ENCODE results near the gene KDM8.
"Not testable (repeated sequence)": the region's sequence is repeated elsewhere in the genome, so short reads cannot be mapped to it uniquely, and the experiment has no call there.

Gene KDM8

DNA sequence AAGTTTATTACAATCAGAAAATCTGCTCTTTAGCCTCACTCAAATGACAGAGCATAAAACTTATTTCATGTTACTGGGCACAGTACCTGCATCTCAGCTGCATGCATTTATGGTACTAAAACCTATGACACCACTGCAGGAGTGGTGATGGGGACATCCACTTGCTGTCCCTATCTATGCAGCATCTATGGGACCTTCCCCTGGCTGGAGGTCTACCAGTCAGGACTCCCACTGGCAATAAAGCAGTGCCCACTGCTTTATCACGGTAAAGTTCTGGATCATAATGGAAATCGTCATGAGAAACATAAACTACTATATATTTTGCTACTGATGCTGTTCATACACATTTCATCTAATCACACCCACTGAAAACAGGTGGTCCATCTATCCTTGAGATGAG is 39.1 kb downstream of the KDM8 start:
- TF ChIP-seq, protein P1, sequence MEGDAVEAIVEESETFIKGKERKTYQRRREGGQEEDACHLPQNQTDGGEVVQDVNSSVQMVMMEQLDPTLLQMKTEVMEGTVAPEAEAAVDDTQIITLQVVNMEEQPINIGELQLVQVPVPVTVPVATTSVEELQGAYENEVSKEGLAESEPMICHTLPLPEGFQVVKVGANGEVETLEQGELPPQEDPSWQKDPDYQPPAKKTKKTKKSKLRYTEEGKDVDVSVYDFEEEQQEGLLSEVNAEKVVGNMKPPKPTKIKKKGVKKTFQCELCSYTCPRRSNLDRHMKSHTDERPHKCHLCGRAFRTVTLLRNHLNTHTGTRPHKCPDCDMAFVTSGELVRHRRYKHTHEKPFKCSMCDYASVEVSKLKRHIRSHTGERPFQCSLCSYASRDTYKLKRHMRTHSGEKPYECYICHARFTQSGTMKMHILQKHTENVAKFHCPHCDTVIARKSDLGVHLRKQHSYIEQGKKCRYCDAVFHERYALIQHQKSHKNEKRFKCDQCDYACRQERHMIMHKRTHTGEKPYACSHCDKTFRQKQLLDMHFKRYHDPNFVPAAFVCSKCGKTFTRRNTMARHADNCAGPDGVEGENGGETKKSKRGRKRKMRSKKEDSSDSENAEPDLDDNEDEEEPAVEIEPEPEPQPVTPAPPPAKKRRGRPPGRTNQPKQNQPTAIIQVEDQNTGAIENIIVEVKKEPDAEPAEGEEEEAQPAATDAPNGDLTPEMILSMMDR (IDR thresholded peaks at IDR 0.05; ENCODE audit: low read length, missing control alignments), result no peak
- no peak for DNase-seq (ENCODE audit: low read depth)
- H3K4me3 ChIP-seq (replicated peaks; ENCODE audit: low read depth, low read length), result peak overlapping the region; percentile 39

DNA sequence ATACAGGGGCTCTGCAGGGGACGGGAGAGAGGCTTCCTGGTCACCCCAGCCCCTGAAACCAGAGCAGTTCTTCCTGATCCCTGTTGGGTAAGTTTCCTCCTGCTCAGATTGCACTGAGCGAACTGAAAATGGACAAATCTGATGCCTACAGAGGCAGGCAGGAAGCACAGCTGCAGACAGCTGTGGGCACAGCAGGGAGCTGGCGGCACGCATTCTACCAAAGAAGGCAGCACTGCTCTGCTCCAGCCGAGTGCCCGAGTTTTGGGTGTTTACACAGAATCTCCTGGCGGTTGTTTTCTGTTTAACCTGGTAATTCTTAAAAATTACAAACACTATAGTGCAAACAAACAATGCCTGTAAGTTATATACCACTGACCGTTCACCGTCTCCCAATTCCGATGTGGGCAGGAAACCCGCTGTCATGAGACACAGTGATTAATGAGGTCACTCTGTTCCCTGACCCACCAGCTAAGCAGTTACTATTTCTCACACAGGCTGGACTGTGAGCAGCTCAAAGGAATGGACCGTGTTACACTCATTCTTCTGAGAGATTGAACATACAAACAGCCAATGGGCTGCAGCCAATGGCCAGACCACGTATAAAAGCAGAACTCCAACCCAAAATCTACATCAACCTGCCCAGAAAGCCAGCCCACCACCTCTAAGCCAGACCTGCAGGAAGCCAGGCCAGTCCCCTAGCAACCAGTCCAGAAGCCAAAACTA is 39.7 kb downstream of the KDM8 start:
- TF ChIP-seq, protein P1 (IDR thresholded peaks at IDR 0.05; ENCODE audit: low read length, missing control alignments), result no peak
- peak overlapping the region; percentile 39 for H3K4me3 ChIP-seq (replicated peaks; ENCODE audit: low read depth, low read length)
- peak; percentile 95 for DNase-seq (ENCODE audit: low read depth)

DNA sequence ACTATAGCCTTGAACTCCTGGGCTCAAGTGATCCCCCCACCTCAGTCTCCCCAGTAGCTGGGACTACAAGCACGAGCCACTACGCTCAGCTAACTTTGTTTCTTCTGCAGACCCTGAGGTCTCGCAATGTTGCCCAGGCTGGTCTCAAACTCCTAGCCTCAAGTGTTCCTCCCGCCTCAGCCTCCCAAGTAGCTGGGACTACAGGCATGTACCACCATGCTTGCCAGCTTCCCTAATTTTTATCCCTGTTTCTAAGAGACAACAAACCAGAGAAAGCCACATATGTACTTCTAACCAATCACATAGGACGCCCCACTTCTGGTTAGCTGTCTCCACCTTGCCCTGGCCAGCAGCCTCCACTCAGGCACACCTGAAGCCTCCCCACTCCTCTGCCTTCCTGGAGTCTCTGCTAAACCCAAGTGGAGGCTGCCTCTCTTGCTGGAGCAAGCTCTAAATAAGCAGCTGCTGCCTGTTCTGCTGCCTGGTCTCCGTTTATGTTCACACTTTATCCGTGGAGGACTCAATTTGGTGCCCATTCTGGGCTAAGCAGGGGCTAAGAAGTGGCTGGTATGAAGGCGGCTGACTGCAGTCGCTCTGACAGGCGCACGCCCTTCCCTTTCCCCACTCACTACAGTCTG is 40.5 kb downstream of the KDM8 start:
- TF ChIP-seq, protein P1 (IDR thresholded peaks at IDR 0.05; ENCODE audit: low read length, missing control alignments), result no peak
- no peak overlapping the region for H3K4me3 ChIP-seq (replicated peaks; ENCODE audit: low read depth, low read length)
- no peak for DNase-seq (ENCODE audit: low read depth)

DNA sequence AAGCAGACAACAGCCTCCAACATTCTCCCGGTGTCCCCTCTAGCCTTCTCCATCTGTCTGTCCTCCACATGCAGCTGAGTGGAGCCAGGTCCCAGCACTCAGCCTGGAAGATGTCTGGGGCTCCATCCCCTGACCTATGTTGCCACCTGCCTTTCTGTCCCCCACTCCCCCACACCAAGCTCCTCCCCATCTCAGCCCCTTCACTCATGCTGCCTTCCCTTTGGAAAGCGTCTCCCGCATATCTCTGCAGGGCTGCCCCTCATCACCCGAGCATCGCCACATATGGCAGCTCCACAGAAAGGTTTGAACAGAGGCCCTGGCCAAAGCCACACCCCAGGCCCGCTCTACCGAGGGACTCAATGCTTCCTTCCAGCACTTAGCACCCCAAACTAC is 41.0 kb downstream of the KDM8 start:
- TF ChIP-seq, protein P1 (IDR thresholded peaks at IDR 0.05; ENCODE audit: low read length, missing control alignments), result no peak
- DNase-seq (ENCODE audit: low read depth), result no peak
- H3K4me3 ChIP-seq (replicated peaks; ENCODE audit: low read depth, low read length), result no peak overlapping the region

DNA sequence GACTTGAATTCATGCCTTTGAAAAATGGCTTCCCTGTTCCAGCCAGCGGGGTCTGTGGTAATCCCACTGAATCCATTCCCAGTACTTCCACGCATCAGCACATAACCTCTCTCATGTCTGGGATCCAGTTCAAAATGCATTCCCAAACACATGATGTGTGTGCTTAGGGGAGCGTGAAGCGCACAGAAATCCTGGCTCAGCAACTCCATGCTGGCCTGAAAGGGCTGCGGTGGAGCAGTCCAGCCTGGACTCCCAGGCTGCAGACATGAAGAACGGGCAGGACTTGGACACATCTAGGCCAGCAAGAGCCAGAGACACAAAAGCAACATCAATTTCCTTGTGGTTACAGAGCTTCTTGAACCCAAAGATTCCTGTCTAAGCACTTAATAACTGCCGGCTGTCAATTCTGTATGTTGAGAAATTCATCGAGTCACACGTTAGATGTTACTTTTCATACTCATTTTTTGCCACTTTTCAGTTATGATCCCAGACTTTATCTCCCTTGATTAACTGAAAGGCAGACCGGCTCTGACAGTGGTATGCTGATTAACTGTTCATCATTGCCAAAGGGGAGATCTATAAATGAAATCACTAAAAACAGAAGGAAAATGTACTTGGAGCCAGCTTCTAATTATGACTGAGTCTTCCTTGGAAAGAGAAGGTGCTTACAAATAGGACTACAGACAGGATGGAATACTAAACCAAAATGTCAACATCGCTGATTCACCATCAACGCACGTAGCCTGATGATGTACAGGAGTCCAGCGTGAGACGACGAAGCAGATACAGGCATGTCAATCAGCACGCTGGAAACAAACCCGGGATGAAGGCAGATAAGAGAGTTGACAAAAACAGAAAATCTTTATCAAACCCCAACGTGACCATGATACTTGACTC is 42.2 kb downstream of the KDM8 start:
- DNase-seq (ENCODE audit: low read depth), result peak; percentile 88
- no peak overlapping the region for H3K4me3 ChIP-seq (replicated peaks; ENCODE audit: low read depth, low read length)
- TF ChIP-seq, protein P1 (IDR thresholded peaks at IDR 0.05; ENCODE audit: low read length, missing control alignments), result no peak

DNA sequence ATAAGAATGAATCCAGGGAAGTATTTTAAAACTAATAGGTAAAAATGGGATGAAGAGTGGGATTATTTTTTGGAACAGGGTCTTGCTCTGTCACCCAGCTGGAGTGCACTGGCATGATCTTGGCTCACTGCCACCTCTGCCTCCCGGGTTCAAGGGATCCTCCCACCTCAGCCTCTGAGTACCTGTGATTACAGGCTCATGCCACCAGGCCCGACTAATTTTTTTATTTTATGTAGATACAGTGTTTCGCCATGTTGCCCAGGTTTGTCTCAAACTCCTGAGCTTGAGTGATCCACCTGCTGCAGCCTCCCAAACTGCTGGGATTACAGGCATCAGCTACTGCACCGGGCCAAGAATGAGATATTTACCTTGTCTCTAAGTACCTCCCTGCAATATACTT is 43.1 kb downstream of the KDM8 start:
- TF ChIP-seq, protein P1 (IDR thresholded peaks at IDR 0.05; ENCODE audit: low read length, missing control alignments), result no peak
- DNase-seq (ENCODE audit: low read depth), result no peak
- H3K4me3 ChIP-seq (replicated peaks; ENCODE audit: low read depth, low read length), result no peak overlapping the region

DNA sequence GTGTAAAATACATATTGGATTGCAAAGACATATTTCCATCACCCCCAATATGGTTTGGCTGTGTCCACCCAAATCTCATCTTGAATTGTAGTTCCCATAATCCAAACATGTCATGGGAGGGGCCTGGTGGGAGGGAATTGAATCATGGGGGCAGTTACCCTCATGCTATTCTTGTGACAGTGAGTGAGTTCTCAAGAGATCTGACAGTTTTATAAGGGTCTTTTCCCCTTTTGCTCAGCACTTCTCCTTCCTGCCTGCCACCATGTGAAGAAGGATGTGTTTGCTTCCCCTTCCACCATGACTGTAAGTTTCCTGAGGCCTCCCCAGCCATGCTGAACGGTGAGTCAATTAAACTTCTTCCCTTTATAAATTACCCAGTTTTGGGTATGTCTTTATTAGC is 43.8 kb downstream of the KDM8 start:
- not testable (repeated sequence) for DNase-seq (ENCODE audit: low read depth); H3K4me3 ChIP-seq (replicated peaks; ENCODE audit: low read depth, low read length)

Data from fibroblast of pulmonary artery (primary cell).